Stomach (tissue), 9 donors: ENCODE data around the gene MRPL50. TPM values are rescaled to one million over a fixed set of nuclear protein-coding genes. Genes with fewer than 3 reads are reported as not detected.

ENCODE experiments used
- DNase-seq, 2 donors: peaks; one replicate each; pipeline versions ENCODE4 v3.0.0 to v3.0.0-alpha.2; 2013 to 2019
- H3K27ac ChIP-seq, 5 donors: fragments of 200-600 bp in 4 of 5; sonication (generic) in 4 of 5; one replicate each; pipeline ENCODE4 v1.5.1; 2013 to 2019; ENCODE audit warnings: mild to moderate bottlenecking in 1 of 5, moderate library complexity in 1 of 5
- H3K27me3 ChIP-seq, 3 donors: fragments of 200-600 bp; sonication (generic); one replicate each; pipeline ENCODE4 v1.5.1; 2017 to 2019; ENCODE audit warnings: mixed run types in 1 of 3
- H3K36me3 ChIP-seq, 4 donors: fragments of 200-600 bp; sonication (generic); 1 replicate in 3 of 4; 2 replicates in 1 of 4; pipeline ENCODE4 v1.5.1; 2016 to 2019
- H3K4me1 ChIP-seq, 4 donors: fragments of 200-600 bp; sonication (generic); one replicate each; pipeline ENCODE4 v1.5.1; 2016 to 2019
- H3K4me3 ChIP-seq, 4 donors: fragments of 200-600 bp; sonication (generic) in 3 of 4; one replicate each; pipeline ENCODE4 v1.5.1; 2016 to 2019; ENCODE audit warnings: mild to moderate bottlenecking in 1 of 4
- H3K9me3 ChIP-seq, 4 donors: fragments of 200-600 bp; sonication (generic); one replicate each; pipeline ENCODE4 v1.5.1; 2016 to 2019
- EP300 ChIP-seq: sonication (generic); formaldehyde crosslinking; IDR thresholded peaks from one replicate; pipeline ENCODE4 v1.6.1; 2017; ENCODE audit warnings: antibody characterized with exemption
- POLR2A ChIP-seq, 4 donors: fragments of 450-650 bp; IDR thresholded peaks; one replicate each; pipeline ENCODE4 v1.6.1; 2016; ENCODE audit warnings: antibody characterized with exemption in 4 of 4, control low read depth in 2 of 4, mild to moderate bottlenecking in 1 of 4, moderate library complexity in 1 of 4
- POLR2AphosphoS5 ChIP-seq, 3 donors: sonication (generic); formaldehyde crosslinking; IDR thresholded peaks; one replicate each; pipeline ENCODE4 v1.6.1; 2016; ENCODE audit warnings: antibody characterized with exemption in 3 of 3
- WGBS, 5 donors: extraction: QIAGEN DNeasy Blood & Tissue Kit in 3 of 5; methylation state at CpG; one replicate each; pipeline versions ENCODE4 v1.1.5 to v1.1.7; 2013 to 2018; 5-methylcytosine and 5-hydroxymethylcytosine counted together
- intact Hi-C: fragments of 100-400 bp; cut with DNase I; formaldehyde crosslinking; loops from one replicate; pipeline ENCODE4 v1.15.1; 2023; ENCODE audit warnings: low total_unique reads
- polyA plus RNA-seq, 3 donors: library from polyadenylated mRNA; stranded (reverse); fragments of 200-250 nt; gene quantifications; one replicate each; pipeline ENCODE4 v1.2.3, GENCODE V29; 2013
- total RNA-seq, 5 donors: library from RNA; depleted of rRNA; stranded (reverse); fragments of >200 nt; gene quantifications; one replicate each; pipeline versions ENCODE4 v1.1.0 to v1.2.3, GENCODE V29; 2014 to 2016
- TF ChIP-seq, protein P1 (sequence below), 7 experiments: fragments of 450-650 bp in 4 of 7; fragments of 200-600 bp in 3 of 7; sonication (generic) in 3 of 7; IDR thresholded peaks; one replicate each; pipeline ENCODE4 v1.5.1; 2016 to 2019; ENCODE audit warnings: antibody characterized with exemption in 7 of 7, control low read depth in 2 of 7, mild to moderate bottlenecking in 1 of 7
- donor health status: healthy with polysubstance abuse.
- donor health status: Bipolar disorder and iron deficiency.
- donor health status: healthy.

MRPL50 gene
- total and polyA plus RNA-seq, 8 donors, result 0.87 to 46.1 (median 12.0) TPM

DNA sequence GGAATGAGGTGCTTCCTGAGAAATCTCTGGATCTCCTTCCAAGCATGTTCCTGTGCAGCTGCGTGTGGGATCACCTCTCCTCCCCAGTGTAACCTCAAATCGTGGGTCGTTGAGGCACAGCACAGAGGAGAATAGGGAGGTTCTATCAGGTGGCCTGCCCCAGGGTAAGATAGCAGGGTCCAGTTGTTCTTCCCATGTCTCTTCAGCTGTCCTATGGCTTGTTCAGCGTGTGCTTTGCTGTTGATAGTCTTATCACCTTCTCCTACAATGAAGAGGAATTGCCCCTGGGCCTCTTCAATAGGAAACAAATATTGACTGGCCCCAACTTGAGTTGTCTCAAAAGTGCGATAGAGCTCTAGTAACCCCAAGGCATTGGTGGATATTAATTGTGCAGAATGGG lies 36.0 kb downstream of the MRPL50 start:
- TF ChIP-seq EP300, result no peak
- no peak for TF ChIP-seq POLR2A (IDR thresholded peaks at IDR 0.05)
- TF ChIP-seq POLR2AphosphoS5 (IDR thresholded peaks at IDR 0.05), result no peak
- TF ChIP-seq, protein P1, sequence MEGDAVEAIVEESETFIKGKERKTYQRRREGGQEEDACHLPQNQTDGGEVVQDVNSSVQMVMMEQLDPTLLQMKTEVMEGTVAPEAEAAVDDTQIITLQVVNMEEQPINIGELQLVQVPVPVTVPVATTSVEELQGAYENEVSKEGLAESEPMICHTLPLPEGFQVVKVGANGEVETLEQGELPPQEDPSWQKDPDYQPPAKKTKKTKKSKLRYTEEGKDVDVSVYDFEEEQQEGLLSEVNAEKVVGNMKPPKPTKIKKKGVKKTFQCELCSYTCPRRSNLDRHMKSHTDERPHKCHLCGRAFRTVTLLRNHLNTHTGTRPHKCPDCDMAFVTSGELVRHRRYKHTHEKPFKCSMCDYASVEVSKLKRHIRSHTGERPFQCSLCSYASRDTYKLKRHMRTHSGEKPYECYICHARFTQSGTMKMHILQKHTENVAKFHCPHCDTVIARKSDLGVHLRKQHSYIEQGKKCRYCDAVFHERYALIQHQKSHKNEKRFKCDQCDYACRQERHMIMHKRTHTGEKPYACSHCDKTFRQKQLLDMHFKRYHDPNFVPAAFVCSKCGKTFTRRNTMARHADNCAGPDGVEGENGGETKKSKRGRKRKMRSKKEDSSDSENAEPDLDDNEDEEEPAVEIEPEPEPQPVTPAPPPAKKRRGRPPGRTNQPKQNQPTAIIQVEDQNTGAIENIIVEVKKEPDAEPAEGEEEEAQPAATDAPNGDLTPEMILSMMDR (IDR thresholded peaks at IDR 0.05), result no peak
- no peaks in the 10 kb centered on the region for H3K36me3 ChIP-seq
- H3K27me3 ChIP-seq, result no peaks in the 10 kb centered on the region
- H3K4me3 ChIP-seq, result no peak overlapping the region
- H3K27ac ChIP-seq, result no peak overlapping the region
- H3K4me1 ChIP-seq, result no peaks in the 10 kb centered on the region
- intact Hi-C loops, result no loop called here
- WGBS, 5 donors, result 76 to 81% (median 81%) methylated on average over 5 of the region's 5 CpGs
- no peaks in the 10 kb centered on the region for H3K9me3 ChIP-seq
- DNase-seq, result no peak

DNA sequence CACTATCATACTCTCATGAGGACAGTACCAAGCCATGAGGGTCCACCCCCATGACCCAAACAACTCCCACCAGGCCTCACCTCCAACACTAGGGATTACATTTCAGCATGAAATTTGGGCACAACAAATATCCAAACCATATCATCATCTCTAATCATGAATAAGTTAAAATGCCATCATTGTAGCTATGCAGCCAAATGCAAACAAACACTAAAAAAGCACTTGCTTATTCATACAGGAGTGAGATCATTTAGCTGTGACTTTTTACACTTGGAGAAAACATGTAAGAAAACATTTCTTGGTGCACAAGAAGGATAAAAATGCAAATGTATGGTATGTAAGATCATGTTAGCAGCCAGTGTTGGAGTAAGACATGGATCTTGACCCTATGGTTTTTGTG lies 37.8 kb downstream of the MRPL50 start:
- H3K27ac ChIP-seq, result no peak overlapping the region
- no peaks in the 10 kb centered on the region for H3K36me3 ChIP-seq
- H3K4me3 ChIP-seq, result no peak overlapping the region
- no peaks in the 10 kb centered on the region for H3K4me1 ChIP-seq
- DNase-seq, result no peak
- H3K9me3 ChIP-seq, result no peaks in the 10 kb centered on the region
- no peaks in the 10 kb centered on the region for H3K27me3 ChIP-seq
- TF ChIP-seq, protein P1 (IDR thresholded peaks at IDR 0.05), result no peak
- TF ChIP-seq POLR2AphosphoS5 (IDR thresholded peaks at IDR 0.05) (no peak), POLR2A (IDR thresholded peaks at IDR 0.05) (no peak), EP300 (no peak)
- intact Hi-C loops, result no loop called here

DNA sequence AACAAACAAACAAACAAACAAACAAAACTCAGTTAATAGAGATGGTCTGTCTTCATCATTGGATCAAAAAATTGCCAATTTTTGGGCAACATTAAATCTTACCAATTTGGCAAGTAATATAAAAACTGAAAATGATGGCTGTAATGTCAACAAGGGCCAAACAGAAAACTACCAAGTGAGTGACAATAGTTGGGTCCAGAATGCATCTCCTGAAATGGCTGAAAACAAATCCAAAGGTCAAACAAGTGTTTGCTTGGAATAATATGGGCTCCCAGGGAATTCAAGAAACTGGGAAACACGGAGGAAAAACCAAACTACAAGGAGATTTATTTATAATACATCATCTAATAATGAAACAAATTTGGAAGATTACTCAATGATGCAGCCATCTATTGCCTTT lies 38.7 kb downstream of the MRPL50 start:
- no peak overlapping the region for H3K4me3 ChIP-seq
- no peaks in the 10 kb centered on the region for H3K9me3 ChIP-seq
- no peak for DNase-seq
- no peaks in the 10 kb centered on the region for H3K36me3 ChIP-seq
- WGBS, 5 donors, result 66 to 77% (median 75%) methylated on average over 1 of the region's 1 CpG
- H3K4me1 ChIP-seq, result peaks cover 0 to 7% (median 0%) of the 10 kb centered on the region in 4 donors
- TF ChIP-seq, protein P1 (IDR thresholded peaks at IDR 0.05), result no peak
- TF ChIP-seq EP300 (no peak), POLR2AphosphoS5 (IDR thresholded peaks at IDR 0.05) (no peak), POLR2A (IDR thresholded peaks at IDR 0.05) (no peak)
- H3K27me3 ChIP-seq, result no peaks in the 10 kb centered on the region
- intact Hi-C loops, result no loop called here
- H3K27ac ChIP-seq, result no peak overlapping the region

DNA sequence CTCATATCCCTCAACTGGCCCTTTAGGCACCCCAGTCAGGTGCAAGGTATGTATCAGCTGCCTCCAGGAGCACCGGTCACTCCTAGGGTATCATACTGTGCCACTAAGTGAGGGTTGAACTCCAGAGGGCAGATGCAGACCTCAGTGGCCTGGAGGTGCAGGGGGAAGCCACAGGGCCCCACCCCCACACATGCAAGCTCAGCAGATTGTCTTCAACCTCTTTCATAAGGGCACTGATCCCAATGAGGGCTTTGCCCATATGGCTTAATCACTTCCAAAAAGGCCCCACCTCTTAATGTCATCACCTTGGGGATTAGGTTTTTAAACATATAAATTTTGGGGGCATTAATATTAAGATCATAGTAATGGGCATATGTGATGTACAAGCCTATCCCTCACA lies 41.8 kb downstream of the MRPL50 start:
- no peak for DNase-seq
- no peak overlapping the region for H3K27ac ChIP-seq
- no peaks in the 10 kb centered on the region for H3K36me3 ChIP-seq
- no peaks in the 10 kb centered on the region for H3K9me3 ChIP-seq
- 50 to 56% (median 50%) methylated on average over 1 of the region's 1 CpG; no CpG with 5 or more reads in 1 of the 5 donors for WGBS, 5 donors
- H3K4me1 ChIP-seq, result peaks cover 0 to 7% (median 2%) of the 10 kb centered on the region in 4 donors
- intact Hi-C loops, result no loop called here
- no peaks in the 10 kb centered on the region for H3K27me3 ChIP-seq
- no peak overlapping the region for H3K4me3 ChIP-seq
- TF ChIP-seq, protein P1 (IDR thresholded peaks at IDR 0.05), result no peak
- no peak for TF ChIP-seq POLR2AphosphoS5 (IDR thresholded peaks at IDR 0.05)
- TF ChIP-seq POLR2A (IDR thresholded peaks at IDR 0.05), result no peak
- no peak for TF ChIP-seq EP300
